ENCODE measurements around the gene BOD1L1.

Gene BOD1L1

GRCh38 chr4:13539619-13540445 lies 87.7 kb downstream of the BOD1L1 start:
- no peak overlapping the region for H3K4me3 ChIP-seq (ENCODE audit: low read depth, low read length)
- TF ChIP-seq, protein P1, sequence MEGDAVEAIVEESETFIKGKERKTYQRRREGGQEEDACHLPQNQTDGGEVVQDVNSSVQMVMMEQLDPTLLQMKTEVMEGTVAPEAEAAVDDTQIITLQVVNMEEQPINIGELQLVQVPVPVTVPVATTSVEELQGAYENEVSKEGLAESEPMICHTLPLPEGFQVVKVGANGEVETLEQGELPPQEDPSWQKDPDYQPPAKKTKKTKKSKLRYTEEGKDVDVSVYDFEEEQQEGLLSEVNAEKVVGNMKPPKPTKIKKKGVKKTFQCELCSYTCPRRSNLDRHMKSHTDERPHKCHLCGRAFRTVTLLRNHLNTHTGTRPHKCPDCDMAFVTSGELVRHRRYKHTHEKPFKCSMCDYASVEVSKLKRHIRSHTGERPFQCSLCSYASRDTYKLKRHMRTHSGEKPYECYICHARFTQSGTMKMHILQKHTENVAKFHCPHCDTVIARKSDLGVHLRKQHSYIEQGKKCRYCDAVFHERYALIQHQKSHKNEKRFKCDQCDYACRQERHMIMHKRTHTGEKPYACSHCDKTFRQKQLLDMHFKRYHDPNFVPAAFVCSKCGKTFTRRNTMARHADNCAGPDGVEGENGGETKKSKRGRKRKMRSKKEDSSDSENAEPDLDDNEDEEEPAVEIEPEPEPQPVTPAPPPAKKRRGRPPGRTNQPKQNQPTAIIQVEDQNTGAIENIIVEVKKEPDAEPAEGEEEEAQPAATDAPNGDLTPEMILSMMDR (IDR thresholded peaks at IDR 0.05; ENCODE audit: insufficient read depth, low read depth, low read length, missing control alignments) = no peak
- no peak for DNase-seq (ENCODE audit: low read depth)

DNA sequence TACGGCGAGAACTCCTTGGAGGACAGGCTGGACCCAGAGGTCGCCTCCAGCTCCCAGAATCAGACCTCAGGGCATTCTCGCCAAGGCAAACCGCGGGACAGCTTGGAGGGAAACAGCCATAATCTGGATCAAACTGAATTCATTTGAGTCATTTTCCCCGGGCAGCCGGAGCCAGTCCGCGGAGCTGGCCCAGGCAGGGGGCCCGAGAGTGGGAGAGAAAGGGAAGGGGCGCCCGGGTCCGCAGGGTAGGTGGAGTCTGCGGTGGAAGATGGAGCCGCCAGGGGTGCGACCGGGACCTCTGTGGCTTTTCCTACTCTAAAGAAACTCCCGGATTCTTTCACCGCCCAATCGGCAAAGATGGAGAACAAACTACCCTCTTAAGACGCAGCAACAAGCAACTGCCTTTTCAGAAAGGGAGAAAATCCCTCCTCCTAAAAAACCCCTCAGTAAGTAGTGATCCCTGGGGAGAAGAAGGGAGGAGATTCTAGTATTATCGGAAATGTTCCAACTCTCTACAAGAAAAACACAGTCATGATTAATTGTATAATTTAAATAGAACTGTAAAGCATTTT lies 88.4 kb downstream of the BOD1L1 start:
- TF ChIP-seq, protein P1 (IDR thresholded peaks at IDR 0.05; ENCODE audit: insufficient read depth, low read depth, low read length, missing control alignments) = no peak
- DNase-seq (ENCODE audit: low read depth) = no peak
- no peak overlapping the region for H3K4me3 ChIP-seq (ENCODE audit: low read depth, low read length)

DNA sequence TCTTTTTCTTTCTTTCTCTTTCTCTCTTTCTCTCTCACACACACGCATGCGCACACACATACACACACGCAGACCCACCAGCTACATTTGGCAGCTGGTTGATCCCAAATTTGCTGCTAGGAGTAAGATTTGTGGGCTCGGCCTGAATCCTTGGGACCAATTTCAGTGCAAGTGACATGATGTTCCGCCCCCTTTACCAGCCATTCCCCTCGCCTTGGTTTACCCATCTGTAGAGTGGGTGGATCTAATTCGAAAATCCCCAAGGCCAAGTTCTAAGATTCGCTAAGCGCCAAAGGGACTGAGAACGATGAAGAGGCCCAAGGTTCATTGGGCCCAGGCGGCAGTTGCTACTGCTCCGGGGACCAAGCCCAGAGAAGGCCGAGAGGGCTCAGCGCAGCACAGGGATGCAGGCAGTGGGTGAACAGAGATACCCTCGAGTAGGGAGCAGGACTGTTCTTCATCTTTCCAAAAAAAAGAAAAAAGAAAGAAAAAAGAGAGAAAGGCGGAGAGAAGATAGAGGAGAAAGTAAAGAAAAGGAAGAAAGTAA lies 89.0 kb downstream of the BOD1L1 start:
- TF ChIP-seq, protein P1 (IDR thresholded peaks at IDR 0.05; ENCODE audit: insufficient read depth, low read depth, low read length, missing control alignments) = no peak
- DNase-seq (ENCODE audit: low read depth) = no peak
- no peak overlapping the region for H3K4me3 ChIP-seq (ENCODE audit: low read depth, low read length)

DNA sequence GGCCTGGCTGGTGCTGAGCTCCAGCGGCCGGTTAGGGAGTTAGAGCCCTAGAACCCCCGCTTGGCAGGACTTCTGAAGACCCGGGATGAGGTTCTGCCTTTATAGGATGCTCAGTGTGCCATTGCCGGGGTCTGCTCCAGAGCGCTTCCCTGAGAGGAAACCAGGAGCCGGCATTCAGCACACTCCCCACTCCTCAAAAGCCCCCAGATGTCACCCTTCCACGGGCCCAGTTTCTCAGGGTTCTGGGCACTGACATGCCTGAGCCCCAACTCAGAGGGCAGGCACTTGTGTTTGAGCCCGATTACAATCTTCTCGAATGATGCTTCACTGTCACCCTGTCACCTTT lies 89.7 kb downstream of the BOD1L1 start:
- TF ChIP-seq, protein P1 (IDR thresholded peaks at IDR 0.05; ENCODE audit: insufficient read depth, low read depth, low read length, missing control alignments) = no peak
- no peak for DNase-seq (ENCODE audit: low read depth)
- no peak overlapping the region for H3K4me3 ChIP-seq (ENCODE audit: low read depth, low read length)

GRCh38 chr4:13537011-13537831 lies 90.3 kb downstream of the BOD1L1 start:
- TF ChIP-seq, protein P1 (IDR thresholded peaks at IDR 0.05; ENCODE audit: insufficient read depth, low read depth, low read length, missing control alignments) = no peak
- H3K4me3 ChIP-seq (ENCODE audit: low read depth, low read length) = no peak overlapping the region
- DNase-seq (ENCODE audit: low read depth) = no peak

DNA sequence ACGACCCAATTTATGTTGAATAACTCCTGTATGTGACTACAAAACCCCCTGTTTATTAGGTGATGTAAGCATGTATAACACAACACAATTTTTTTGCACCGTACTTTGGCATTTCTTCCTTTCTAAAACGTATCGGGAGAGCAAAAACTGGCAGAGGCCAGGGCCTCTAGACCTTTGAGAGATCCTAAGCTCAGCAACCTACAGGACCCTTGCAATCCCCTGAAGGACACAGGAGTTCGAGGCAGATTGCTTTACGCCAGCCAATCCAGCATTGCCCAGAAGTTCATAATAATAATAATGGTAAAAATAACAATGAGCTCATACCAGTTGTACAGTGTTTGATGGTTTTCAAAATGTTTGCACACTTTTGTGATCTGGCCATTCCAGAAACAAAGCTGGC lies 90.9 kb downstream of the BOD1L1 start:
- TF ChIP-seq, protein P1 (IDR thresholded peaks at IDR 0.05; ENCODE audit: insufficient read depth, low read depth, low read length, missing control alignments) = no peak
- DNase-seq (ENCODE audit: low read depth) = no peak
- H3K4me3 ChIP-seq (ENCODE audit: low read depth, low read length) = no peak overlapping the region
